ENCODE measurements around the gene OLAH.

The OLAH gene

DNA sequence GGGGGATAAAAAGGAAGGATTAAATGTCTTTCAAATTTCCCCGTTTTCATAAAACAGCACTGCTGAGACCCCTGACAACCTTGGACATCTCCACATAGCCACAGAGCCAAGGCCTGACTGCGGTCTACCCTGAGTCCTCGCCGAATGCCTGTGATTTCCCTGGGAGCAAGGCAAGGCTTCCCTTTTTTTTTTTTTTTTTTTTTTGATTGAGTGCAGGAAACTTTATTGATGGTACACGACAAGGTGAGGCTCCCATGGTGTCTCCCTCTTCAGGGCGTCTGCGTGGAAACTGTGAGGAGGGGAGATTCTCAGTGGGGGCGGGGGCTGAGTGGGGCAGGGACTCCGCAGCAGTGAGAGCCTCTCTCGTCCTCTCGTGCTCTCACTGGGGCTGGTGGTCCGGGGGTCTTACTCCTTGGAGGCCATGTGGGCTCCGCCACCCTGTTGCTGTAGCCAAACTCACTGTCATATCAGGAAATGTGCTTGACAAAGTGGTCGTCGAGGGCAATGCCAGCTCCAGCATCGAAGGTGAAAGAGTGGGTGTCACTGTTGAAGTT is 49.2 kb downstream of the OLAH start:
- Histone ChIP-seq H3K9me3 (no peaks in the 10 kb centered on the region), H3K9ac (no peak overlapping the region), H3K4me2 (no peak overlapping the region), H3K4me3 (no peak overlapping the region), H3K4me1 (peaks cover 10% of the 10 kb centered on the region), H4K20me1 (no peaks in the 10 kb centered on the region), H3K27me3 (no peaks in the 10 kb centered on the region), H3K27ac (no peak overlapping the region), H3K36me3 (no peaks in the 10 kb centered on the region)
- no peak for TF ChIP-seq Cebpa-rat (IDR thresholded peaks at IDR 0.05)

DNA sequence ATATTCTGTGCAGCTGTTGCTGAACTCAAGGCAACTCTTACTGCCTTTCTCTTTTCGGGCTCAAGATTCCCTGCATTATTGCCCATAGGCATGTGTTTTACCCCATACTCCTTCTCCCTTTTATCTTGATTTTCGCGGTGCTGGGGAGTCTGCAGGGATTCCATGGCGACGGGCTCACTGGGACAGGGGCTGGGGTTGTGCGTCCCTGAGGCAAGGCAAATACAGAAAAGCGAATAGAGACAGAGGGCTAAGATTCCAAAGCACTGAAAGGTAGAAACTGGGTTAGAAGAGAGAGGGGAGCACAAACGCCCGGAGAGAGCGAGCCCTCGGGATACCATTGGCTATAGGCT is 52.9 kb downstream of the OLAH start:
- H3K4me3 ChIP-seq: peak overlapping the region; percentile 91
- H3K27me3 ChIP-seq: no peaks in the 10 kb centered on the region
- peak overlapping the region; percentile 96 for H3K27ac ChIP-seq
- H3K36me3 ChIP-seq: peaks cover 28% of the 10 kb centered on the region
- H4K20me1 ChIP-seq: peaks cover 31% of the 10 kb centered on the region
- no peak for TF ChIP-seq Cebpa-rat (IDR thresholded peaks at IDR 0.05)
- peaks cover 28% of the 10 kb centered on the region for H3K4me1 ChIP-seq
- no peaks in the 10 kb centered on the region for H3K9me3 ChIP-seq
- peak overlapping the region; percentile 93 for H3K9ac ChIP-seq
- peak overlapping the region; percentile 78 for H3K4me2 ChIP-seq

DNA sequence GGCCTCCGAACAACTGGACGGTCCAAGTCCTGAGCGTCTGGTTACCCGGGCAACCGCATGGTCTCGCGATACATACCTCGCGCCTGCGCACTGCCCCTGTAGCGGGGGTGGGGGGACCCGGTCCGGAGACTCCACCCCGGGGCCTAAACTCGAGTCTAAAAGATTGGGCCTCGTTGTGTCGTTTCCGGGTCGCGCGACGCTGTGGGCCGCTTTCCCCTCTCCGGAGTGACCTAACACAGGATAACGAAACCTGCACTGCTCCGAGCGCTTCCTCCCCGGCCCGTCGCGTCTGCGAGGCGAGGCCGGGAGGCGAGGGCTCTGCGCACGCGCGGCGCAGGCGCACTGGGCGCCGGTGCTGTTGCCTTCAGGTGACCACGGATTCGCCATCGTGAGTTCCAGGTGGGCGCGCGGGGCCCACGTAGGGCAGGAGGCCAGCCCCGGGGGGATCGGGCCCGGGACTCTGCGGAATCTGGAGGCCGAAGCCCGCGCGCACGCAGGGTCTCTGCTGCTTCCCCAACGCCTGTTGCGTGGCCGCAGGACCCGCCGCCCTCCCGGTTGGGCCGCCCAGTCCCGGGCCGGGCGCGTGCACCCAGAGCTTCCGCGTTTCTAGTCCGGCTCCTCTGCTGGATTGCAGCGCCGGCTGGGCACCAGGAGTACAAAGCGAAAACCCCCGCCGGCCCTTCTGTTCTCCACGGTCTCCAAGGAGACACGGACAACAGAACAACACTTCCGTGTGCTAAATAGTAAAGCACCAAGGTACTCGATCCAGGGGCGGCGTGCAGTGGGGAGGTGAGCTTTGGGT is 53.5 kb downstream of the OLAH start, which contains the start of gene RPP38:
Gene RPP38 (plus strand): TSS at position 345 of the 802 bp plus-strand sequence. CDS start 5,960 bp downstream, outside the sequence.
- peak within 1 kb of the TSS; percentile 93 for H3K9ac ChIP-seq
- no peaks in the 10 kb centered on the region for H3K27me3 ChIP-seq
- peak within 1 kb of the TSS; percentile 91 for H3K4me3 ChIP-seq
- H3K36me3 ChIP-seq: peaks cover 34% of the 10 kb centered on the region
- TF ChIP-seq Cebpa-rat (IDR thresholded peaks at IDR 0.05): no peak
- peaks cover 28% of the 10 kb centered on the region for H3K4me1 ChIP-seq
- peak within 1 kb of the TSS; percentile 78 for H3K4me2 ChIP-seq
- no peaks in the 10 kb centered on the region for H3K9me3 ChIP-seq
- peaks cover 37% of the 10 kb centered on the region for H4K20me1 ChIP-seq
- H3K27ac ChIP-seq: peak within 1 kb of the TSS; percentile 96

DNA sequence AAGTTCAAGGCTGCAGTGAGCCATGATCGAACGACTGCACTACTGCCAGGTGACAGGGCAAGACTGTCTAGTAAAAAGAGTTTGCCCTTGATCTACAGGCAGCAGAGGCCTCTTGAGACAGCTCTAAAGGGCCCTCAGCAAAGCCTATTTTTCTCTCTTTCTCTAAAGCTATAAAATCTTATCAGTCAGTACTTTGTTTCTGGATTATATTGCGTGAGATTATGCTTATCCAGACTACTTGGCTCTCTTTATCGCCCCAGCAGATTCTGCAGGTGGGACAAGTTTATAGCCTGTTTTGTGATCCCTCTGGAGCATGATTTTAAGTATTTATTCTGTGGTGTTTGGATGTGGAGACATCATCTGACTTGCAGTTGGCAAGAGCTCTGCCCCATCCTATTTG is 56.1 kb downstream of the OLAH start:
- H3K4me2 ChIP-seq: 0 out of 2 replicates have a peak overlapping the region, but pooled peaks have one; percentile 78
- no peak overlapping the region for H3K27ac ChIP-seq
- H3K4me3 ChIP-seq: no peak overlapping the region
- TF ChIP-seq Cebpa-rat (IDR thresholded peaks at IDR 0.05): no peak
- peak overlapping the region; percentile 93; the same call in 1 of the 2 replicates for H3K9ac ChIP-seq
- peaks cover 28% of the 10 kb centered on the region for H3K4me1 ChIP-seq
- no peaks in the 10 kb centered on the region for H3K9me3 ChIP-seq
- no peaks in the 10 kb centered on the region for H3K27me3 ChIP-seq
- peaks cover 61% of the 10 kb centered on the region for H4K20me1 ChIP-seq
- peaks cover 61% of the 10 kb centered on the region for H3K36me3 ChIP-seq

DNA sequence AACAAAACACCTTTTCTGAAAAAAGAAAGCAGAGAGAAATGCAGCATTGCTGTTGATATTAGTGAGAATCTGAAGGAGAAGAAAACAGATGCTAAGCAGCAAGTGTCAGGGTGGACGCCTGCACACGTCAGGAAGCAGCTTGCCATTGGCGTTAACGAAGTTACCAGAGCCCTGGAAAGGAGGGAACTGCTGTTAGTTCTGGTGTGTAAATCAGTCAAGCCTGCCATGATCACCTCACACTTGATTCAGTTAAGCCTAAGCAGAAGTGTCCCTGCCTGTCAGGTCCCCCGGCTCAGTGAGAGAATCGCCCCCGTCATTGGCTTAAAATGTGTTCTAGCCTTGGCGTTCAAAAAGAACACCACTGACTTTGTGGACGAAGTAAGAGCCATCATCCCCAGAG is 59.8 kb downstream of the OLAH start:
- no peak for TF ChIP-seq Cebpa-rat (IDR thresholded peaks at IDR 0.05)
- H3K4me3 ChIP-seq: no peak overlapping the region
- H3K27me3 ChIP-seq: no peaks in the 10 kb centered on the region
- peaks cover 15% of the 10 kb centered on the region for H3K4me1 ChIP-seq
- H3K36me3 ChIP-seq: peaks cover 92% of the 10 kb centered on the region
- H4K20me1 ChIP-seq: peaks cover 73% of the 10 kb centered on the region
- no peak overlapping the region for H3K27ac ChIP-seq
- no peak overlapping the region for H3K9ac ChIP-seq
- H3K4me2 ChIP-seq: no peak overlapping the region
- H3K9me3 ChIP-seq: no peaks in the 10 kb centered on the region

DNA sequence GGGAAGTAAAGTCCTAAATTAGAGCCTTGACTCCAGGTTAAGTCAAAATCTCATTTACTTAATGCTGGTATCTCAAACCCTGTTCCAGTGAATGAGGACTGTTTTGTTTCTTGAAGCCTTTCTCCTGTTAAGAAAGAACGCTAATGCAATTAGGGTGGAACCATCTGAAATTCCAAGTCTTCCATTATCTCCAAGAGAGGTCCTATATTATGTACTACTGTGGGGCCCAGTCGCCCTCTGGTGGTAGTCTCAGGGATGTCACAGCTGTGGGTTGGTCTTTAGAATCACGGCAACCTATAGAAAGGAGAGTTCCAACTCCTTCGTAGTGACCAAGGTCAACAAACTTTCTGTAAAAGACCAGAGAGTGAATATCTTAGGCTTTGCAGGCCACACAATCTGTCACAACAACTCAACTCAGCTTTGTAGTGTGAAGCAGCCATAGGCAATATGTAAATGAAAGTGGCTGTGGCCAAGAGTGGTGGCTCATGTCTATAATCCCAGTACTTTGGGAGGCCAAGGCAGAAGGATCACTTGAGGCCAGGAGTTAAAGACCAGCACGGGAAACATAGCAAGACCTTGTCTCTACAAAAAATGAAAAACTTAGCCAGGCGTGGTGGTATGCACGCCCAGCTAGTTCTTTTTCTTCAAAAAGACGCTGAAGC is 62.7 kb downstream of the OLAH start:
- no peak overlapping the region; the same call in 1 of the 2 replicates for H3K9ac ChIP-seq
- no peaks in the 10 kb centered on the region for H3K4me1 ChIP-seq
- H3K4me3 ChIP-seq: no peak overlapping the region
- no peak overlapping the region for H3K27ac ChIP-seq
- peaks cover 91% of the 10 kb centered on the region for H3K36me3 ChIP-seq
- peaks cover 44% of the 10 kb centered on the region for H4K20me1 ChIP-seq
- no peaks in the 10 kb centered on the region for H3K27me3 ChIP-seq
- H3K4me2 ChIP-seq: no peak overlapping the region
- no peak for TF ChIP-seq Cebpa-rat (IDR thresholded peaks at IDR 0.05)
- no peaks in the 10 kb centered on the region for H3K9me3 ChIP-seq

DNA sequence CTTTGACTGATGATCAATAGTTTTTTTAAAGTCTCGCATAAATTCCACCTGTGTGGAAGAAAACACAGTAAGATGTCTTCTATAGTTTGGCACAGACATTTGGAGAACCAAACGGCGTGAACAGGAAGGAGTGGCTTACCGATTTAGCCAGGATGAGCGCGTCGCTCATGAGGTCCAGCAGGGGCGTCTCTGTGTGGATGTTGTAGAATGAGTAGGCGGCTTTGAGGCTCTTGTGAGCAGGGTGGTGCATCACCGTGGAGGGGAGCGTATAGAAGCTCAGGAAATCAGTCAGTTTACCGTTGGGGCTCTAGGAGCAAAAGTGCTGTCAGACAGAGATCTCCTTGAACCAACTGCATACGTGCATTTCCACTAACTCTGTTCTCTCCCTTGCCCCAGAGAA is 68.9 kb downstream of the OLAH start:
- no peaks in the 10 kb centered on the region for H4K20me1 ChIP-seq
- H3K36me3 ChIP-seq: peaks cover 78% of the 10 kb centered on the region
- H3K4me2 ChIP-seq: no peak overlapping the region
- H3K9ac ChIP-seq: no peak overlapping the region
- no peak overlapping the region for H3K27ac ChIP-seq
- no peaks in the 10 kb centered on the region for H3K27me3 ChIP-seq
- peaks cover 8% of the 10 kb centered on the region for H3K9me3 ChIP-seq
- H3K4me3 ChIP-seq: no peak overlapping the region
- H3K4me1 ChIP-seq: no peaks in the 10 kb centered on the region
- TF ChIP-seq Cebpa-rat (IDR thresholded peaks at IDR 0.05): no peak

DNA sequence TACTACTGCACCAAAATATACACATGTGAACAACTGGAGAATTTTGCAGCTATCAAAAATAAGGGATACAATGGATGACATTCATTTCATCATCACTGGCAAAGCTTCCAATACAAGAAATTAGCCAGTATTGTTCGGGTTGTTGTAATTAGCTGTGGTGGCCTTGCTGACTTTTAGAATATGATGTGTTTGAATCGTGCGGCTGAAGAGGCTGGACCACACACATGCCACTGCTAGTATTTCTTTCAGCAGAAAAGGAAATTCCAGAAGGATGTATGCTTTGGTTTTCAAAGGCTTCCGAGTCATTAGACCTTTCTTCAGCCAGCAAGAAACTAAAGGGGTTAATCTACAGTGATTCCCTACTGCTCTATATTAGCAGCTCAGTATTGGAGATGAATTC is 70.0 kb downstream of the OLAH start:
- Histone ChIP-seq H4K20me1 (no peaks in the 10 kb centered on the region), H3K4me2 (no peak overlapping the region), H3K9me3 (peaks cover 8% of the 10 kb centered on the region), H3K9ac (no peak overlapping the region), H3K36me3 (peaks cover 70% of the 10 kb centered on the region), H3K4me3 (no peak overlapping the region), H3K27ac (no peak overlapping the region), H3K27me3 (no peaks in the 10 kb centered on the region), H3K4me1 (peaks cover 7% of the 10 kb centered on the region)
- no peak for TF ChIP-seq Cebpa-rat (IDR thresholded peaks at IDR 0.05)

DNA sequence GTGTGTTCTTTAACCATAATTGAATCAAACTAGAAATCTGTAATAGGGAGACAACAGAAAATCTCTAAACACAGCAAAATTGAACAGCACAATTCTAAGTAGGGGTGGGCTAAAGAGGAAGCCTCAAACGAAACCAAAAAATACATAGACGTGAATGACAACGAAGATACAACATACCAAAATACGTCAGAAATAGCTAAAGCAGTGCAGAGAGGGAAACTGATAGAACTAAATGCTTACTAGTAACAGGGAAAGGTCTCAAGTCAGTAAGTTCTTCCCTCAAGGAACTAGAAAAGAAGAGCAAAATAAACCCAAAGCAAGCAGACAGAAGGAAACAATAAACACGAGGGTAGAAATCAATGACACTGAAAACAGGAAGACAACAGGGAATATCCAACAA is 72.5 kb downstream of the OLAH start:
- peaks cover 66% of the 10 kb centered on the region for H3K36me3 ChIP-seq
- H3K4me3 ChIP-seq: no peak overlapping the region
- no peaks in the 10 kb centered on the region for H4K20me1 ChIP-seq
- no peak overlapping the region for H3K4me2 ChIP-seq
- H3K9ac ChIP-seq: no peak overlapping the region
- H3K4me1 ChIP-seq: peaks cover 9% of the 10 kb centered on the region
- H3K27ac ChIP-seq: no peak overlapping the region
- no peak for TF ChIP-seq Cebpa-rat (IDR thresholded peaks at IDR 0.05)
- H3K27me3 ChIP-seq: no peaks in the 10 kb centered on the region
- H3K9me3 ChIP-seq: peaks cover 11% of the 10 kb centered on the region

DNA sequence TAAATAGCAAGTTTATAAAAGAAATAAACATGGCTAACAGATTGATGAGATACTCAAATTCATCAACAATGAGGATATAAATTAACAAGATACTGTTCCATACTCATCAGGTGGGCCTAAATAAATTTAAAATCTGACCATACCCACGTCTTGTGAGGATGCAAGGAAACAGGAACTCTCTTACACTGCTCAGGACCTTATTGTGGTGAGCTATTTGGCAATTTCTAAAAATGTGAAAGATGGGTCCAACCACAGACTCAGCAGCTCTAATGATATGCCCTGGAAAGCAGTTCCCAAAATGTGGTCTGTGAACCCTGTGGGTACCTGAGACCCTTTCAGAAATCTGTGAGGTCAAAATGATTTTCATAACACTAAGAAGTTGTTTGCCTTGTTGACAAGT is 74.9 kb downstream of the OLAH start:
- peaks cover 16% of the 10 kb centered on the region for H3K4me1 ChIP-seq
- H3K4me3 ChIP-seq: no peak overlapping the region
- H4K20me1 ChIP-seq: no peaks in the 10 kb centered on the region
- H3K9me3 ChIP-seq: peaks cover 11% of the 10 kb centered on the region
- no peak for TF ChIP-seq Cebpa-rat (IDR thresholded peaks at IDR 0.05)
- H3K4me2 ChIP-seq: no peak overlapping the region
- H3K9ac ChIP-seq: no peak overlapping the region
- H3K27ac ChIP-seq: no peak overlapping the region
- H3K36me3 ChIP-seq: peaks cover 56% of the 10 kb centered on the region
- no peaks in the 10 kb centered on the region for H3K27me3 ChIP-seq

Data from BLaER1 (cell line).